Sigmoid colon (tissue), 7 donors: Measurements from ENCODE around the gene AAMDC. TPM values are rescaled to one million over a fixed set of nuclear protein-coding genes. Genes with fewer than 3 reads are reported as not detected.
"Not testable (repeated sequence)": the region's sequence is repeated elsewhere in the genome, so short reads cannot be mapped to it uniquely, and the experiment has no call there.

Experiments used
- DNase-seq: peaks from one replicate; pipeline ENCODE4 v3.0.0-alpha.2; 2019
- H3K27ac ChIP-seq, 4 donors: fragments of 200-600 bp; sonication (generic); one replicate each; pipeline ENCODE4 v1.5.1; 2016 to 2019; ENCODE audit warnings: mild to moderate bottlenecking in 1 of 4
- H3K27me3 ChIP-seq, 3 donors: fragments of 200-600 bp; sonication (generic); one replicate each; pipeline ENCODE4 v1.5.1; 2019; ENCODE audit warnings: mild to moderate bottlenecking in 1 of 3
- H3K36me3 ChIP-seq, 4 donors: fragments of 200-600 bp; sonication (generic); one replicate each; pipeline ENCODE4 v1.5.1; 2016 to 2019
- H3K4me1 ChIP-seq, 4 donors: fragments of 200-600 bp; sonication (generic); one replicate each; pipeline ENCODE4 v1.5.1; 2017 to 2019
- H3K4me3 ChIP-seq, 4 donors: fragments of 200-600 bp; sonication (generic); one replicate each; pipeline ENCODE4 v1.5.1; 2017 to 2019; ENCODE audit warnings: mild to moderate bottlenecking in 2 of 4, moderate library complexity in 1 of 4
- H3K9me3 ChIP-seq, 4 donors: fragments of 200-600 bp in 3 of 4; sonication (generic) in 3 of 4; one replicate each; pipeline versions ENCODE4 v1.5.1 to v1.6.1; 2013 to 2019
- EP300 ChIP-seq, 4 donors: sonication (generic); formaldehyde crosslinking; IDR thresholded peaks; one replicate each; pipeline ENCODE4 v1.6.1; 2017; ENCODE audit warnings: antibody characterized with exemption in 4 of 4
- POLR2A ChIP-seq, 2 donors: fragments of 450-650 bp; IDR thresholded peaks; one replicate each; pipeline ENCODE4 v1.6.1; 2016; ENCODE audit warnings: antibody characterized with exemption in 2 of 2, mild to moderate bottlenecking in 2 of 2, moderate library complexity in 2 of 2
- POLR2AphosphoS5 ChIP-seq, 4 donors: sonication (generic); formaldehyde crosslinking; IDR thresholded peaks; one replicate each; pipeline ENCODE4 v1.6.1; 2017; ENCODE audit warnings: antibody characterized with exemption in 4 of 4
- WGBS, 2 donors: extraction: QIAGEN DNeasy Blood & Tissue Kit; methylation state at CpG; one replicate each; pipeline ENCODE4 v1.1.7; 2013; 5-methylcytosine and 5-hydroxymethylcytosine counted together
- intact Hi-C: fragments of 100-400 bp; cut with DNase I; formaldehyde crosslinking; loops from one replicate; pipeline ENCODE4 v1.15.1; 2023
- polyA plus RNA-seq, 3 donors: library from polyadenylated mRNA; stranded (reverse); fragments of 200-250 nt; gene quantifications; one replicate each; pipeline ENCODE4 v1.2.3, GENCODE V29; 2013
- small RNA-seq, 3 donors: library from RNA; depleted of rRNA; stranded (forward); fragments of <200 nt; gene quantifications; one replicate each; pipeline ENCODE3, GENCODE V24; 2016
- total RNA-seq, 4 donors: library from RNA; depleted of rRNA; stranded (reverse); fragments of >200 nt; gene quantifications; one replicate each; pipeline ENCODE4 v1.1.0, GENCODE V29; 2016
- TF ChIP-seq, protein P1 (sequence below), 4 experiments: fragments of 450-650 bp in 3 of 4; fragments of 200-600 bp in 1 of 4; IDR thresholded peaks; one replicate each; pipeline ENCODE4 v1.5.1; 2016 to 2019; ENCODE audit warnings: antibody characterized with exemption in 4 of 4, mild to moderate bottlenecking in 3 of 4, moderate library complexity in 2 of 4
- donor health status: healthy with polysubstance abuse.
- donor health status: Bipolar disorder and iron deficiency.
- donor health status: healthy.

AAMDC gene
- total and polyA plus RNA-seq, 7 donors: 29.1 to 85.3 (median 46.7) TPM

- intact Hi-C loops: no loop called here
- no peak for TF ChIP-seq POLR2AphosphoS5 (IDR thresholded peaks at IDR 0.05)
- TF ChIP-seq POLR2A (IDR thresholded peaks at IDR 0.05): no peak
- TF ChIP-seq, protein P1, sequence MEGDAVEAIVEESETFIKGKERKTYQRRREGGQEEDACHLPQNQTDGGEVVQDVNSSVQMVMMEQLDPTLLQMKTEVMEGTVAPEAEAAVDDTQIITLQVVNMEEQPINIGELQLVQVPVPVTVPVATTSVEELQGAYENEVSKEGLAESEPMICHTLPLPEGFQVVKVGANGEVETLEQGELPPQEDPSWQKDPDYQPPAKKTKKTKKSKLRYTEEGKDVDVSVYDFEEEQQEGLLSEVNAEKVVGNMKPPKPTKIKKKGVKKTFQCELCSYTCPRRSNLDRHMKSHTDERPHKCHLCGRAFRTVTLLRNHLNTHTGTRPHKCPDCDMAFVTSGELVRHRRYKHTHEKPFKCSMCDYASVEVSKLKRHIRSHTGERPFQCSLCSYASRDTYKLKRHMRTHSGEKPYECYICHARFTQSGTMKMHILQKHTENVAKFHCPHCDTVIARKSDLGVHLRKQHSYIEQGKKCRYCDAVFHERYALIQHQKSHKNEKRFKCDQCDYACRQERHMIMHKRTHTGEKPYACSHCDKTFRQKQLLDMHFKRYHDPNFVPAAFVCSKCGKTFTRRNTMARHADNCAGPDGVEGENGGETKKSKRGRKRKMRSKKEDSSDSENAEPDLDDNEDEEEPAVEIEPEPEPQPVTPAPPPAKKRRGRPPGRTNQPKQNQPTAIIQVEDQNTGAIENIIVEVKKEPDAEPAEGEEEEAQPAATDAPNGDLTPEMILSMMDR (IDR thresholded peaks at IDR 0.05): no peak
- TF ChIP-seq EP300 (IDR thresholded peaks at IDR 0.05): no peak
- no peak for DNase-seq
- H3K27me3 ChIP-seq: no peaks in the 10 kb centered on the region
- no peak overlapping the region for H3K27ac ChIP-seq
- H3K36me3 ChIP-seq: peaks cover 0 to 27% (median 2%) of the 10 kb centered on the region in 4 donors
- H3K9me3 ChIP-seq: no peaks in the 10 kb centered on the region
- no peak overlapping the region for H3K4me3 ChIP-seq
- H3K4me1 ChIP-seq: peaks cover 0 to 12% (median 5%) of the 10 kb centered on the region in 4 donors
- 95 to 96% methylated on average over 2 of the region's 2 CpGs for WGBS, 2 donors
Measured at GRCh38 chr11:77908835-77909234, 87.9 kb downstream of the AAMDC start.

DNA sequence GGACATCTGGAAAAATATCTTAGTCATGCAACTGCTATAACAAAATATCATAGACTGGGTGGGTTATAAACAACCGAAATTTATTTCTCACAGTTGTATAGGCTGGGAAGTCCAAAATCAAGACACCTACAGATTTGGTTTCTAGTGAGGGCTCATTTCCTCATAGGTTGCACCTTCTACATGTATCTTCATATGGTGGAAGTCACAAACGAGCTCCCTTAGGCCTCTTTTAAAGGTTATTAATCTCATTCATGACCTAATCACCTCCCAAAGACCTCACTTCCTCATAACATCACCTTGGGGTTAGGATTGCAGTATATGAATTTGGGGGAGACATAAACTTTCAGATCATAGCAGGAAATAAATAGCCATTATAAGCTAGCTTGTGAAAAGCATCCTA lies 88.3 kb downstream of the AAMDC start:
- DNase-seq: no peak
- Histone ChIP-seq H3K9me3 (no peaks in the 10 kb centered on the region), H3K4me3 (no peak overlapping the region), H3K36me3 (peaks cover 0 to 25% (median 2%) of the 10 kb centered on the region in 4 donors), H3K27ac (no peak overlapping the region), H3K27me3 (no peaks in the 10 kb centered on the region), H3K4me1 (peaks cover 0 to 16% (median 6%) of the 10 kb centered on the region in 4 donors)
- TF ChIP-seq EP300 (IDR thresholded peaks at IDR 0.05) (no peak), POLR2A (IDR thresholded peaks at IDR 0.05) (no peak), POLR2AphosphoS5 (IDR thresholded peaks at IDR 0.05) (no peak)
- TF ChIP-seq, protein P1 (IDR thresholded peaks at IDR 0.05): no peak
- intact Hi-C loops: no loop called here
- WGBS, 2 donors: 93 to 95% methylated on average over 2 of the region's 2 CpGs

DNA sequence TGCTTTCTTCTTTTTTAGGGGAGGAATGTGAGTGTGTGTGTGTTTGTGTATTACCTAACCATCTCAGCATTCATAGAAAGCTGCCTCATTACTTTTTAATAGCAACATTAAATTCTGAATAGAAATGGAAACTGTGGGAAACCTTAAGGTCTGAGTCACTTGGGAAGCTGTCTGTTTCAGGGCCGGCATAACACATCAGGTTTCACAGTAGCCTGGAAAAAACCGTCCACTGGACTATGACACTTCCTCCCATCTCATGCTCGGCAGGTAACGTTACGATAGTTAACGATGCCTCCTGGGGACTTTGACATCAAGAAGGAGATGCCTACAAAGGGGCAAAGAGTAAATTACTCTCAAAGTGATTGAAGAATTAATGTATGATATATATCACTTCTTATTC lies 89.9 kb downstream of the AAMDC start:
- peaks cover 0 to 19% (median 2%) of the 10 kb centered on the region in 4 donors for H3K36me3 ChIP-seq
- intact Hi-C loops: loop anchor here (10.0 kb wide), 1 partner anchor 86 kb away; the partner anchor contains the start of genes AAMDC and RSF1
- H3K27me3 ChIP-seq, H3K9me3 ChIP-seq, DNase-seq, H3K27ac ChIP-seq, H3K4me3 ChIP-seq: not testable (repeated sequence)
- peaks cover 0 to 27% (median 18%) of the 10 kb centered on the region in 4 donors for H3K4me1 ChIP-seq
- 72 to 92% methylated on average over 6 of the region's 6 CpGs for WGBS, 2 donors

DNA sequence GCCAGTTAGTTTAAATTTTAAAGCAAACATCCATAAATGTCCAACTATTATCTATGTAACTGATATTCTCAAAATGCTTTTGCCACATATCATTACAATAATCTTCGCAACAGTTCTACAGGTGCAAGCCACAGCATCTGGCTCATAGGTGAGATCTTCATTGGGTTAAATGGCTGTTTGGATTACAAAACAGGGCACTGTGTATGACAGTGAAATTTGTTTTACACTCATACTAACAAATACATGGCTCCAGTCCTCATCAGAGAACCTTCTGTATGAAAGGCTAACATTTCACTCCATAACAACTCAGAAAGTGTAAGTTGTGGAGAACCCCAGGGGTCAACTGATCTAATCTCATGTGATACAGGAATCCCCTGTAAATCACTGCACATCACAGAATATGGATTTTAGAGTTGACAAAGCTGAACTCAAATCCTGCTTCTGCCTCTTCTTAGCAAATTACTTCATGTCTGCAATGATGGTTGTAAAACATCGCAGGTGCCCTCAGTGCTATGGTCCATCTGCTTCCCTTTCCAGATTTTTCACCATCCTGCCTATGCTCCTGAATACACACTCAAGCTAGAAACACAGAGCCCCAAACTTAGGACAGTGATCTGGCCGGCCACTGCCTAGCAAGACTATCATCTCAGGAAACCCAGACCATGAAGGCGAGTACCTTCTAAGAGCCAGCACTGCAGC lies 92.8 kb downstream of the AAMDC start:
- Histone ChIP-seq H3K4me1 (peaks cover 0 to 25% (median 17%) of the 10 kb centered on the region in 4 donors), H3K27ac (peak overlapping the region in 2 of 4 donors; percentile 60 to 61), H3K36me3 (peaks cover 0 to 14% (median 0%) of the 10 kb centered on the region in 4 donors)
- DNase-seq, H3K9me3 ChIP-seq, H3K4me3 ChIP-seq, H3K27me3 ChIP-seq: not testable (repeated sequence)
- WGBS, 2 donors: 35 to 61% methylated on average over 4 of the region's 4 CpGs
- intact Hi-C loops: loop anchor here (10.0 kb wide), 1 partner anchor 89 kb away; the partner anchor contains the start of genes AAMDC and RSF1

GRCh38 chr11:77914307-77914791 lies 93.4 kb downstream of the AAMDC start:
- Histone ChIP-seq H3K4me1 (peaks cover 0 to 25% (median 17%) of the 10 kb centered on the region in 4 donors), H3K36me3 (peaks cover 0 to 17% (median 0%) of the 10 kb centered on the region in 4 donors), H3K27ac (peak overlapping the region in 2 of 4 donors; percentile 60 to 61)
- intact Hi-C loops: loop anchor here (10.0 kb wide), 1 partner anchor 90 kb away; the partner anchor contains the start of genes AAMDC and RSF1
- 10 to 55% methylated on average over 4 of the region's 4 CpGs for WGBS, 2 donors
- peak in 3 of 4 donors; percentile 35 to 63 (median 57) for TF ChIP-seq POLR2AphosphoS5 (IDR thresholded peaks at IDR 0.05)
- H3K27me3 ChIP-seq, H3K4me3 ChIP-seq, H3K9me3 ChIP-seq: not testable (repeated sequence)
- peak; percentile 71 for DNase-seq

- no CpG with 5 or more reads among the region's 2 CpGs for WGBS, 2 donors
- H3K27ac ChIP-seq, H3K9me3 ChIP-seq, DNase-seq, H3K4me3 ChIP-seq, H3K27me3 ChIP-seq: not testable (repeated sequence)
- Histone ChIP-seq H3K4me1 (peaks cover 0 to 24% (median 17%) of the 10 kb centered on the region in 4 donors), H3K36me3 (peaks cover 0 to 28% (median 0%) of the 10 kb centered on the region in 4 donors)
- intact Hi-C loops: loop anchor here (10.0 kb wide), 1 partner anchor 93 kb away; the partner anchor contains the start of genes AAMDC and RSF1
Measured at GRCh38 chr11:77917713-77918112, 96.8 kb downstream of the AAMDC start.

Small RNAs within 50 kb of the gene (small RNA-seq; reads per million reads assigned to genes)
- 0 reads per million in 3 donors for gene AP002812.4

Other genes starting within 250 kb of the AAMDC start
- gene AQP11, start 231.2 kb upstream of the AAMDC start, total RNA-seq: under 1 TPM in 3 of 4 donors, not detected in 1; 0.36 to 0.66 (median 0.54) TPM
- 1 to 10 TPM; 1.7 to 2.4 (median 1.8) TPM for gene AQP11, start 231.2 kb upstream of the AAMDC start, polyA plus RNA-seq
- gene CLNS1A, start 183.3 kb upstream of the AAMDC start, total RNA-seq: 100 to 1,000 TPM in 1 of 4 donors, 10 to 100 TPM in 3; 45.5 to 157 (median 82.4) TPM
- 100 to 1,000 TPM in 1 of 3 donors, 10 to 100 TPM in 2; 88.3 to 113 (median 99.0) TPM for gene CLNS1A, start 183.3 kb upstream of the AAMDC start, polyA plus RNA-seq
- 10 to 100 TPM; 61.5 to 90.7 (median 75.6) TPM for gene RSF1, start 422 bp upstream of the AAMDC start, total RNA-seq
- gene RSF1, start 422 bp upstream of the AAMDC start, polyA plus RNA-seq: 10 to 100 TPM in 2 of 3 donors, 1 to 10 TPM in 1; 9.6 to 14.1 (median 10.2) TPM
- gene INTS4, start 173.5 kb downstream of the AAMDC start, total RNA-seq: 10 to 100 TPM; 26.3 to 32.1 (median 29.8) TPM
- 10 to 100 TPM; 11.1 to 17.8 (median 11.4) TPM for gene INTS4, start 173.5 kb downstream of the AAMDC start, polyA plus RNA-seq
- gene KCTD14, start 202.1 kb downstream of the AAMDC start, total RNA-seq: 1 to 10 TPM; 2.5 to 4.5 (median 2.6) TPM
- gene KCTD14, start 202.1 kb downstream of the AAMDC start, polyA plus RNA-seq: 10 to 100 TPM; 11.6 to 22.8 (median 15.0) TPM
- 1 to 10 TPM in 1 of 4 donors, not detected in 3; 1.8 TPM for gene THRSP, start 242.7 kb downstream of the AAMDC start, total RNA-seq
- 1 to 10 TPM in 1 of 3 donors, not detected in 2; 3.4 TPM for gene THRSP, start 242.7 kb downstream of the AAMDC start, polyA plus RNA-seq